MCF 10A (cell line): ENCODE measurements around the gene PPP1R26. TPM values are rescaled to one million over a fixed set of nuclear protein-coding genes. Genes with fewer than 3 reads are reported as not detected.

Source experiments
- BruUV-seq: library from RNA; stranded (reverse); fragments of 400-500 nt; replicated peaks from 2 replicates; lab custom pipeline; 2021; lab: Mats Ljungman, UMichigan
- CTCF ChIA-PET: fragments of 300-600 bp; sonication (Branson Sonifier 250); formaldehyde crosslinking; extraction: SDS; loops from one replicate; lab custom pipeline; 2021; ENCODE audit warnings: antibody characterized with exemption, inconsistent platforms; lab: Yijun Ruan, JAX
- POLR2A ChIA-PET: fragments of 300-600, 350-650 bp; sonication (Branson Sonifier 250); formaldehyde crosslinking; extraction: SDS; loops from one replicate; lab custom pipeline; 2020; ENCODE audit warnings: antibody characterized with exemption, inconsistent platforms; lab: Yijun Ruan, JAX
- DNase-seq: peaks from one replicate; pipeline ENCODE4 v3.0.0-alpha.2; 2018; ENCODE audit not compliant: unreplicated experiment
- H3K27ac Mint-ChIP-seq: one replicate; pipeline ENCODE4 v1.8.0; 2022; ENCODE audit warnings: mild to moderate bottlenecking, low read depth, mixed read lengths; ENCODE audit not compliant: unreplicated experiment
- H3K27me3 Mint-ChIP-seq: one replicate; pipeline ENCODE4 v1.8.0; 2022; ENCODE audit warnings: mixed read lengths; ENCODE audit not compliant: insufficient read depth, unreplicated experiment
- H3K36me3 Mint-ChIP-seq: one replicate; pipeline ENCODE4 v1.8.0; 2022; ENCODE audit warnings: mild to moderate bottlenecking, moderate library complexity, mixed read lengths; ENCODE audit not compliant: insufficient read depth, unreplicated experiment
- H3K4me1 Mint-ChIP-seq: one replicate; pipeline ENCODE4 v1.8.0; 2022; ENCODE audit warnings: mixed read lengths; ENCODE audit not compliant: insufficient read depth, unreplicated experiment
- H3K4me3 Mint-ChIP-seq: one replicate; pipeline ENCODE4 v1.8.0; 2022; ENCODE audit warnings: mild to moderate bottlenecking, moderate library complexity, mixed read lengths; ENCODE audit not compliant: unreplicated experiment
- H3K9me3 Mint-ChIP-seq: one replicate; pipeline ENCODE4 v1.8.0; 2022; ENCODE audit warnings: mixed read lengths; ENCODE audit not compliant: unreplicated experiment
- intact Hi-C: fragments of 100-400 bp; cut with micrococcal nuclease; formaldehyde crosslinking; loops from 2 replicates; pipeline ENCODE4 v1.14.1; 2022
- total RNA-seq: library from RNA; stranded (reverse); gene quantifications from 2 replicates; pipeline ENCODE4 v1.2.3, GENCODE V29; 2022
- TF ChIP-seq, protein P1 (sequence below): fragments of 200-600 bp; IDR thresholded peaks from one replicate; pipeline ENCODE4 v1.8.0; 2022; ENCODE audit warnings: antibody characterized with exemption, mild to moderate bottlenecking; ENCODE audit not compliant: unreplicated experiment

PPP1R26 gene
- total RNA-seq, 1 experiment from 2014 or later = 19.1 TPM

DNA sequence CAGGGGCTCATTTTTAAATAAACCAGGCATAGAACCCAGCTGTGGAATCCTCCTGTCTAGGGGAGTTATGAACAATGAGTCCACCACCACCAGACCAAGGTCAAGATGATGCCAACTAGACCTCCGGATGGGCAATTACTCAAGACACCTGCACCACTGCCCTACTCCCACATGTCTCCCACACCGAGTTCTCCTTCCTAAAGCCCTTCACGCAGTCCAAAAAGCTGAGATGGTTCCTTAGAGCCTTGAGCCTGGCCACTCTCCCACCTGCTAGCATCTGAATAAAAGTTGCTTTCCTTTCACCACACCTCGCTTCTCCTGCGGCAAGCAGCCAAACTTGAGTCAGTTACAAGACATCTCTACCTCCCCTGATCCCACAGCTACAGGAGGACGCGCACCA lies 15.4 kb upstream of the PPP1R26 start:
- POLR2A ChIA-PET = no interaction called here
- TF ChIP-seq, protein P1, sequence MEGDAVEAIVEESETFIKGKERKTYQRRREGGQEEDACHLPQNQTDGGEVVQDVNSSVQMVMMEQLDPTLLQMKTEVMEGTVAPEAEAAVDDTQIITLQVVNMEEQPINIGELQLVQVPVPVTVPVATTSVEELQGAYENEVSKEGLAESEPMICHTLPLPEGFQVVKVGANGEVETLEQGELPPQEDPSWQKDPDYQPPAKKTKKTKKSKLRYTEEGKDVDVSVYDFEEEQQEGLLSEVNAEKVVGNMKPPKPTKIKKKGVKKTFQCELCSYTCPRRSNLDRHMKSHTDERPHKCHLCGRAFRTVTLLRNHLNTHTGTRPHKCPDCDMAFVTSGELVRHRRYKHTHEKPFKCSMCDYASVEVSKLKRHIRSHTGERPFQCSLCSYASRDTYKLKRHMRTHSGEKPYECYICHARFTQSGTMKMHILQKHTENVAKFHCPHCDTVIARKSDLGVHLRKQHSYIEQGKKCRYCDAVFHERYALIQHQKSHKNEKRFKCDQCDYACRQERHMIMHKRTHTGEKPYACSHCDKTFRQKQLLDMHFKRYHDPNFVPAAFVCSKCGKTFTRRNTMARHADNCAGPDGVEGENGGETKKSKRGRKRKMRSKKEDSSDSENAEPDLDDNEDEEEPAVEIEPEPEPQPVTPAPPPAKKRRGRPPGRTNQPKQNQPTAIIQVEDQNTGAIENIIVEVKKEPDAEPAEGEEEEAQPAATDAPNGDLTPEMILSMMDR = no peak
- H3K9me3 Mint-ChIP-seq = no peaks in the 10 kb centered on the region
- no peak overlapping the region for H3K27ac Mint-ChIP-seq
- peaks cover 14% of the 10 kb centered on the region for H3K4me1 Mint-ChIP-seq
- CTCF ChIA-PET = interaction anchor here (0.9 kb wide), 1 partner anchor 36 kb away, joined by 3 read pairs; no protein-coding TSS in a partner anchor
- DNase-seq = no peak
- BruUV-seq = no TSS peak
- intact Hi-C loops = no loop called here
- H3K4me3 Mint-ChIP-seq = no peak overlapping the region
- no peaks in the 10 kb centered on the region for H3K27me3 Mint-ChIP-seq
- no peaks in the 10 kb centered on the region for H3K36me3 Mint-ChIP-seq

DNA sequence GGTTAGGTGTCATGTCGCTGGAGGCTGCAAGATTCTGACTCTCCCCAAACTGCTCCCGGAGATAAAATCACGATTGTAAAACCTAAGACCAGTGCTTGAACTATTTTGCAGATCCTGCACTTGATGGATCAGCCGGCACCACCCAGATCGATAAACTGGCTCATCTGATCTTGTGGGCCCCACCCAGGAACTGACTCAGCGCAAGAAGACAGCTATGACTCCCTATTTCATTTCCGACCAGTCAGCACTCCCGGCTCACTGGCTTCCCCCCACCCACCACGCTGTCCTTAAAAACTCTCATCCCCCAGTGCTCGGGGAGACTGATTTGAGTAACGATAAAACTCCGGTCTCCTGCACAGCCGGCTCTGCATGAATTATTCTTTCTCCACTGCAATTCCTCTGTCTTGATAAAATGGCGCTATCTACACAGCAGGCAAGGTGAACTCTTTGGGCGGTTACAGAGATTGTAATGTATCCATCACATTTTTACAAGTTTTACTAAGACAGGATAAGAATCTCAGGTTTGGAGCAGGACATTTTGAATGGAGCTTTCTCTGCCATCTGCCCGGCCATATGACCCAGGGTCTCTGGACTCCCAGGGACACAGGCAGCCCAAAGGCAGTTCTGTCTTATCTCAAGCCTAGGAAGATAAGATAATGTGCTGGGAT lies 10.6 kb upstream of the PPP1R26 start:
- H3K27me3 Mint-ChIP-seq = no peaks in the 10 kb centered on the region
- BruUV-seq = TSS peak; percentile 91
- H3K27ac Mint-ChIP-seq = no peak overlapping the region
- no peaks in the 10 kb centered on the region for H3K36me3 Mint-ChIP-seq
- ChIA-PET POLR2A (interaction anchor here (1.2 kb wide), 1 partner anchor 9 kb away, joined by 3 read pairs; no protein-coding TSS in a partner anchor), CTCF (interaction anchor here (0.6 to 1.2 kb wide), 2 partner anchors 98 to 134 kb away, joined by 3 read pairs; no protein-coding TSS in a partner anchor)
- H3K9me3 Mint-ChIP-seq = no peaks in the 10 kb centered on the region
- no peak for DNase-seq
- peaks cover 6% of the 10 kb centered on the region for H3K4me1 Mint-ChIP-seq
- TF ChIP-seq, protein P1 = no peak
- H3K4me3 Mint-ChIP-seq = no peak overlapping the region
- intact Hi-C loops = no loop called here

DNA sequence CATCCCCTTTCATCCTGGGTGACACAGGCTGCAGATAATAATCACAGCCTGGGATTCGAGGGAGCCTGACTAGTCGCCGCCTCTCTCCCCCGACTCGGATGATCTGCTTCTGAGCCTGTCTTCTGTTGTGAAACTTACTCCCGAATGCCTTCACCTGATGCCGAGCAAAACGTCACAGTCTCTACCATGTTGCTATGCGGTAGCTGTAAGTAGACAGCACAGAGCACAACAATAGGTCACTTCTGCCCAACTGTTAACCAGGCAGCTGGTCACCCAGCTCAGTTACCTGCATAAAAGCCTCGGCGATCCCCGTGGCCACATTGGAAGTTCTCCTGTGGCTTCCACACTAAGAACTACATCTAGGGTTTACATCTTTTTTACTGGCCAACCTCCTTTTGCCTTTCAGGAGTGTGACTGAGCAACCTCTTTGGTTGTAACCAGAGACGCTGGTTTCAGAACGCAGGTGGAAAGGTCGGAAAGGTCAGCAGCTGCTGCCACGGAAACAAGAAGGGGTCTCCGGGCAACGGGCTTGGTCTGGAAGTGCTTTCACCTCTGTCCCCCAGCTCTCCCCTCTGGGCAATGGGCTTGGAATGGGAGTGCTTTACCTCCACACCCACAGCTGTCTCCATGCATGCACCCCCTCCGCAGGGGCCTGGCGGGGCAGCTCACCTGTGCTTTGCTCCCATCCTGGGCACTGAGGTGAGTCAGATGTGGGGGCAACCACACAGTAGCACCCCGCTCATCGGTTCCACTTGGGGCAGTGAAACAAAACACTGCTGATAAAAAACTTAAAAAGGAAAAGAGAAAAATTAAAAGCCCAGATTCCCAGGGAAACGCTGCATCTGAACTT lies 7.6 kb upstream of the PPP1R26 start:
- intact Hi-C loops = no loop called here
- peaks cover 6% of the 10 kb centered on the region for H3K4me1 Mint-ChIP-seq
- no TSS peak for BruUV-seq
- DNase-seq = no peak
- POLR2A ChIA-PET = no interaction called here
- no peak overlapping the region for H3K27ac Mint-ChIP-seq
- TF ChIP-seq, protein P1 = no peak
- H3K4me3 Mint-ChIP-seq = no peak overlapping the region
- no peaks in the 10 kb centered on the region for H3K27me3 Mint-ChIP-seq
- no peaks in the 10 kb centered on the region for H3K9me3 Mint-ChIP-seq
- no peaks in the 10 kb centered on the region for H3K36me3 Mint-ChIP-seq
- CTCF ChIA-PET = no interaction called here

DNA sequence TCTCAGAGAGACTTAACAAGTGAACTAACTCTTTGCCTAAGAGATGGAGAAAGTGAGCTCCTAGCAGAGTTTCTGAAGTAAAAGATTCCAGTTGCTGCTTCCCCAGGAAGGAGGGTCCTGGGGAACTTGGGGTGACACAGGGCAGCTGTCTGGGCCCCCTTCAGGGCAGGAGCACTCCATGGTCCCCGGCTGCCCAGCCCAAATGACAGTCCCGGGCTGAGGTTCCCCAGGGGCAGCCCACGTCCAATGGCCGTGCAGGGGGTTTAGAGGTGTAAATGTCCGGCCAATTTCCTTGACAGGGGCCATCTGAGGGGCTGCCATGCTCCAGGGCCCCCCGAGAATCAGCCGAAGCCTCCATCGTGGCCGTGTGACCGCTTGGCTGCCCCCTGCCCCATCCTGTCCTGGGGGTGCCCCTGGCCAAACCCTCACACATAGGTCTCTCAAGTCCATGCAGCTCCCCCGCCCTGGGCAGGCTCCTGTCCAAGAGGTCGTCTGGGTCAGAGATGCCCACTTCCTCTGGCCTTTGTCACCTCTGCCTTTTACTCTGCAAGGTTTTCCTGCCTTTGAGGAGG lies 5.5 kb upstream of the PPP1R26 start:
- ChIA-PET POLR2A (no interaction called here), CTCF (interaction anchor here (1.2 kb wide), 1 partner anchor 56 kb away, joined by 3 read pairs; no protein-coding TSS in a partner anchor)
- Mint-ChIP-seq H3K27ac (no peak overlapping the region), H3K4me1 (peaks cover 2% of the 10 kb centered on the region), H3K27me3 (no peaks in the 10 kb centered on the region), H3K4me3 (no peak overlapping the region), H3K9me3 (no peaks in the 10 kb centered on the region), H3K36me3 (no peaks in the 10 kb centered on the region)
- intact Hi-C loops = no loop called here
- TF ChIP-seq, protein P1 = no peak
- BruUV-seq = no TSS peak
- no peak for DNase-seq
